ENCODE measurements around the gene SLC9A3. TPM values are rescaled to one million over a fixed set of nuclear protein-coding genes. Genes with fewer than 3 reads are reported as not detected.
"Not testable (repeated sequence)": the region's sequence is repeated elsewhere in the genome, so short reads cannot be mapped to it uniquely, and the experiment has no call there.

SLC9A3 gene
- total RNA-seq, 2 donors from 2014 or later: 1.3 to 1.8 TPM

GRCh38 chr5:566636-567309, 42.5 kb upstream of the SLC9A3 start:
- no peak for DNase-seq
- Mint-ChIP-seq H3K27me3 (ENCODE audit: low read depth) (peaks cover 18% of the 10 kb centered on the region), H3K27ac (no peak overlapping the region), H3K4me1 (ENCODE audit: low read depth) (no peaks in the 10 kb centered on the region), H3K36me3 (ENCODE audit: insufficient read depth in 2 of 2) (no peaks in the 10 kb centered on the region), H3K9me3 (no peaks in the 10 kb centered on the region), H3K4me3 (no peak overlapping the region)
- no peak for ATAC-seq (replicated peaks in 1 of 2)

GRCh38 chr5:565782-566440, 41.7 kb upstream of the SLC9A3 start:
- no peak overlapping the region for H3K4me3 Mint-ChIP-seq
- no peak overlapping the region for H3K27ac Mint-ChIP-seq
- no peaks in the 10 kb centered on the region for H3K9me3 Mint-ChIP-seq
- H3K36me3 Mint-ChIP-seq (ENCODE audit: insufficient read depth in 2 of 2): no peaks in the 10 kb centered on the region
- no peaks in the 10 kb centered on the region for H3K4me1 Mint-ChIP-seq (ENCODE audit: low read depth)
- no peak for ATAC-seq (replicated peaks in 1 of 2)
- H3K27me3 Mint-ChIP-seq (ENCODE audit: low read depth): peaks cover 21% of the 10 kb centered on the region
- no peak for DNase-seq

GRCh38 chr5:561408-561807, 37.2 kb upstream of the SLC9A3 start:
- no peak overlapping the region for H3K4me3 Mint-ChIP-seq
- H3K27me3 Mint-ChIP-seq (ENCODE audit: low read depth): peaks cover 18% of the 10 kb centered on the region
- H3K36me3 Mint-ChIP-seq (ENCODE audit: insufficient read depth in 2 of 2): no peaks in the 10 kb centered on the region
- ATAC-seq (replicated peaks in 1 of 2) (no peak), DNase-seq (no peak)
- no peaks in the 10 kb centered on the region for H3K9me3 Mint-ChIP-seq
- H3K27ac Mint-ChIP-seq: no peak overlapping the region
- H3K4me1 Mint-ChIP-seq (ENCODE audit: low read depth): no peaks in the 10 kb centered on the region

GRCh38 chr5:560792-561166, 36.5 kb upstream of the SLC9A3 start:
- DNase-seq: no peak
- no peaks in the 10 kb centered on the region for H3K9me3 Mint-ChIP-seq
- no peak overlapping the region for H3K4me3 Mint-ChIP-seq
- H3K27ac Mint-ChIP-seq: no peak overlapping the region
- no peaks in the 10 kb centered on the region for H3K36me3 Mint-ChIP-seq (ENCODE audit: insufficient read depth in 2 of 2)
- no peak for ATAC-seq (replicated peaks in 1 of 2)
- H3K4me1 Mint-ChIP-seq (ENCODE audit: low read depth): no peaks in the 10 kb centered on the region
- peaks cover 12% of the 10 kb centered on the region for H3K27me3 Mint-ChIP-seq (ENCODE audit: low read depth)

GRCh38 chr5:558871-559503, 34.7 kb upstream of the SLC9A3 start:
- no peak overlapping the region for H3K27ac Mint-ChIP-seq
- H3K36me3 Mint-ChIP-seq (ENCODE audit: insufficient read depth in 2 of 2): no peaks in the 10 kb centered on the region
- H3K27me3 Mint-ChIP-seq (ENCODE audit: low read depth): peaks cover 12% of the 10 kb centered on the region
- no peaks in the 10 kb centered on the region for H3K9me3 Mint-ChIP-seq
- no peak for ATAC-seq (replicated peaks in 1 of 2)
- DNase-seq: no peak
- no peaks in the 10 kb centered on the region for H3K4me1 Mint-ChIP-seq (ENCODE audit: low read depth)
- H3K4me3 Mint-ChIP-seq: no peak overlapping the region

- Mint-ChIP-seq H3K4me3 (no peak overlapping the region), H3K9me3 (no peaks in the 10 kb centered on the region), H3K4me1 (ENCODE audit: low read depth) (no peaks in the 10 kb centered on the region), H3K36me3 (ENCODE audit: insufficient read depth in 2 of 2) (no peaks in the 10 kb centered on the region), H3K27ac (no peak overlapping the region), H3K27me3 (ENCODE audit: low read depth) (peaks cover 12% of the 10 kb centered on the region)
- ATAC-seq (replicated peaks in 1 of 2) (no peak), DNase-seq (no peak)
Measured at GRCh38 chr5:558326-558725, 34.1 kb upstream of the SLC9A3 start.

GRCh38 chr5:557917-558316, 33.7 kb upstream of the SLC9A3 start:
- not testable (repeated sequence) for H3K36me3 Mint-ChIP-seq (ENCODE audit: insufficient read depth in 2 of 2); DNase-seq; H3K4me3 Mint-ChIP-seq; H3K4me1 Mint-ChIP-seq (ENCODE audit: low read depth); H3K9me3 Mint-ChIP-seq; H3K27ac Mint-ChIP-seq; ATAC-seq (replicated peaks in 1 of 2)
- H3K27me3 Mint-ChIP-seq (ENCODE audit: low read depth): peaks cover 12% of the 10 kb centered on the region

- Mint-ChIP-seq H3K9me3 (no peaks in the 10 kb centered on the region), H3K27me3 (ENCODE audit: low read depth) (peaks cover 12% of the 10 kb centered on the region), H3K27ac (no peak overlapping the region), H3K36me3 (ENCODE audit: insufficient read depth in 2 of 2) (no peaks in the 10 kb centered on the region), H3K4me3 (no peak overlapping the region), H3K4me1 (ENCODE audit: low read depth) (no peaks in the 10 kb centered on the region)
- no peak for ATAC-seq (replicated peaks in 1 of 2)
- no peak for DNase-seq
Measured at GRCh38 chr5:556909-557441, 32.7 kb upstream of the SLC9A3 start.

GRCh38 chr5:555058-555623, 30.9 kb upstream of the SLC9A3 start:
- ATAC-seq (replicated peaks in 1 of 2) (no peak), DNase-seq (no peak)
- Mint-ChIP-seq H3K4me3 (no peak overlapping the region), H3K27ac (no peak overlapping the region), H3K9me3 (peaks cover 0 to under 1% of the 10 kb centered on the region in 2 donors), H3K4me1 (ENCODE audit: low read depth) (no peaks in the 10 kb centered on the region), H3K36me3 (ENCODE audit: insufficient read depth in 2 of 2) (peaks cover 0 to 1% of the 10 kb centered on the region in 2 donors), H3K27me3 (ENCODE audit: low read depth) (peaks cover 13% of the 10 kb centered on the region)

- DNase-seq: no peak
- no peak overlapping the region for H3K27ac Mint-ChIP-seq
Measured at GRCh38 chr5:554284-554988, 30.2 kb upstream of the SLC9A3 start.

GRCh38 chr5:553874-554273, 29.6 kb upstream of the SLC9A3 start:
- Mint-ChIP-seq H3K4me3 (no peak overlapping the region), H3K27me3 (ENCODE audit: low read depth) (peaks cover 25% of the 10 kb centered on the region), H3K4me1 (ENCODE audit: low read depth) (no peaks in the 10 kb centered on the region), H3K27ac (no peak overlapping the region), H3K9me3 (peaks cover 0 to 2% of the 10 kb centered on the region in 2 donors), H3K36me3 (ENCODE audit: insufficient read depth in 2 of 2) (peaks cover 0 to 1% of the 10 kb centered on the region in 2 donors)
- no peak for ATAC-seq (replicated peaks in 1 of 2)
- DNase-seq: no peak

More at GRCh38 chr5:554284-554988, 30.2 kb upstream of the SLC9A3 start:
- Mint-ChIP-seq H3K36me3 (ENCODE audit: insufficient read depth in 2 of 2) (peaks cover 0 to 1% of the 10 kb centered on the region in 2 donors), H3K4me3 (no peak overlapping the region), H3K4me1 (ENCODE audit: low read depth) (no peaks in the 10 kb centered on the region), H3K27me3 (ENCODE audit: low read depth) (peaks cover 19% of the 10 kb centered on the region), H3K9me3 (peaks cover 0 to 2% of the 10 kb centered on the region in 2 donors)
- ATAC-seq (replicated peaks in 1 of 2): no peak

- no peak overlapping the region for H3K27ac Mint-ChIP-seq
- DNase-seq (no peak), ATAC-seq (replicated peaks in 1 of 2) (no peak)
- peaks cover 0 to 1% of the 10 kb centered on the region in 2 donors for H3K36me3 Mint-ChIP-seq (ENCODE audit: insufficient read depth in 2 of 2)
- H3K27me3 Mint-ChIP-seq (ENCODE audit: low read depth): peaks cover 34% of the 10 kb centered on the region
- no peak overlapping the region for H3K4me3 Mint-ChIP-seq
- peaks cover 0 to 2% of the 10 kb centered on the region in 2 donors for H3K9me3 Mint-ChIP-seq
- H3K4me1 Mint-ChIP-seq (ENCODE audit: low read depth): no peaks in the 10 kb centered on the region
Measured at GRCh38 chr5:551406-551805, 27.2 kb upstream of the SLC9A3 start.

Data from activated T-cell treated with anti-CD3 and anti-CD28 coated beads, Interleukin-2, amount 50 U/mL, for 72 hours (primary cell).